MM.1S (cell line): ENCODE measurements around the gene PRELID2.

ENCODE experiments used
- CTCF ChIP-seq: fragments of 300-600 bp; sonication (generic); IDR thresholded peaks from 2 replicates; pipeline ENCODE4 v1.5.1; 2016; ENCODE audit warnings: antibody characterized with exemption, low read length, mixed read lengths
- EZH2 ChIP-seq: fragments of 300-600 bp; sonication (generic); optimal IDR thresholded peaks from 2 replicates; pipeline ENCODE3; 2017; ENCODE audit warnings: low read depth, mild to moderate bottlenecking, antibody characterized with exemption, low read length, mixed read lengths
- EZH2phosphoT487 ChIP-seq: fragments of 300-600 bp; sonication (generic); IDR thresholded peaks from 2 replicates; pipeline ENCODE4 v1.6.1; 2018; ENCODE audit warnings: antibody characterized with exemption, low read length

- TF ChIP-seq CTCF (no peak), EZH2 (no peak), EZH2phosphoT487 (no peak)
These were observed 8.1 kb downstream of the PRELID2 start for GRCh38 chr5:145826895-145827674.
